Mucosa of stomach (tissue), 1 donor: ENCODE measurements around the gene GNG11.

ENCODE experiments used
- H3K27me3 ChIP-seq: one replicate; pipeline ENCODE4 v1.7.0; 2013; ENCODE audit warnings: mild to moderate bottlenecking, low read length; ENCODE audit not compliant: control insufficient read depth, insufficient read depth
- H3K36me3 ChIP-seq: one replicate; pipeline ENCODE4 v1.7.0; 2013; ENCODE audit warnings: low read length; ENCODE audit not compliant: control insufficient read depth, insufficient read depth
- H3K4me1 ChIP-seq: one replicate; pipeline ENCODE4 v1.7.0; 2013; ENCODE audit warnings: mild to moderate bottlenecking, low read length; ENCODE audit not compliant: control insufficient read depth, insufficient read depth
- H3K4me3 ChIP-seq: one replicate; pipeline ENCODE4 v1.7.0; 2013; ENCODE audit warnings: low read length
- H3K9ac ChIP-seq: one replicate; pipeline ENCODE4 v1.7.0; 2013; ENCODE audit warnings: mild to moderate bottlenecking, low read length, moderate library complexity
- H3K9me3 ChIP-seq: one replicate; pipeline ENCODE4 v1.7.0; 2013; ENCODE audit warnings: mild to moderate bottlenecking, low read length, moderate library complexity; ENCODE audit not compliant: control insufficient read depth
- donor health status: Pancreatic carcinoma.

The GNG11 gene

GRCh38 chr7:93937818-93938217 lies 16.3 kb downstream of the GNG11 start:
- Histone ChIP-seq H3K4me3 (no peak overlapping the region), H3K36me3 (no peaks in the 10 kb centered on the region), H3K27me3 (no peaks in the 10 kb centered on the region), H3K4me1 (no peaks in the 10 kb centered on the region), H3K9me3 (no peaks in the 10 kb centered on the region), H3K9ac (no peak overlapping the region)

GRCh38 chr7:93938293-93938692 lies 16.8 kb downstream of the GNG11 start:
- Histone ChIP-seq H3K36me3 (no peaks in the 10 kb centered on the region), H3K4me3 (no peak overlapping the region), H3K9ac (no peak overlapping the region), H3K27me3 (no peaks in the 10 kb centered on the region), H3K9me3 (no peaks in the 10 kb centered on the region), H3K4me1 (no peaks in the 10 kb centered on the region)

- Histone ChIP-seq H3K9ac (no peak overlapping the region), H3K36me3 (no peaks in the 10 kb centered on the region), H3K4me3 (no peak overlapping the region), H3K4me1 (no peaks in the 10 kb centered on the region), H3K9me3 (no peaks in the 10 kb centered on the region), H3K27me3 (no peaks in the 10 kb centered on the region)
These were observed 20.4 kb downstream of the GNG11 start for GRCh38 chr7:93941945-93942344.

GRCh38 chr7:93943816-93944540 lies 22.4 kb downstream of the GNG11 start:
- Histone ChIP-seq H3K36me3 (no peaks in the 10 kb centered on the region), H3K27me3 (no peaks in the 10 kb centered on the region), H3K4me3 (no peak overlapping the region), H3K9ac (no peak overlapping the region), H3K9me3 (no peaks in the 10 kb centered on the region), H3K4me1 (no peaks in the 10 kb centered on the region)

GRCh38 chr7:93944673-93945072 lies 23.1 kb downstream of the GNG11 start:
- H3K27me3 ChIP-seq = no peaks in the 10 kb centered on the region
- H3K36me3 ChIP-seq = no peaks in the 10 kb centered on the region
- no peak overlapping the region for H3K9ac ChIP-seq
- H3K4me1 ChIP-seq = no peaks in the 10 kb centered on the region
- H3K4me3 ChIP-seq = no peak overlapping the region
- no peaks in the 10 kb centered on the region for H3K9me3 ChIP-seq

- H3K27me3 ChIP-seq = no peaks in the 10 kb centered on the region
- H3K36me3 ChIP-seq = no peaks in the 10 kb centered on the region
- H3K9me3 ChIP-seq = no peaks in the 10 kb centered on the region
- no peaks in the 10 kb centered on the region for H3K4me1 ChIP-seq
- no peak overlapping the region for H3K9ac ChIP-seq
- H3K4me3 ChIP-seq = no peak overlapping the region
These were observed 23.5 kb downstream of the GNG11 start for GRCh38 chr7:93945083-93945482.

- no peaks in the 10 kb centered on the region for H3K4me1 ChIP-seq
- no peaks in the 10 kb centered on the region for H3K9me3 ChIP-seq
- H3K27me3 ChIP-seq = no peaks in the 10 kb centered on the region
- no peak overlapping the region for H3K4me3 ChIP-seq
- H3K9ac ChIP-seq = no peak overlapping the region
- H3K36me3 ChIP-seq = no peaks in the 10 kb centered on the region
These were observed 24.4 kb downstream of the GNG11 start for GRCh38 chr7:93945756-93946535.

GRCh38 chr7:93948106-93948505 lies 26.6 kb downstream of the GNG11 start:
- H3K9me3 ChIP-seq = no peaks in the 10 kb centered on the region
- H3K27me3 ChIP-seq = no peaks in the 10 kb centered on the region
- no peak overlapping the region for H3K9ac ChIP-seq
- H3K4me1 ChIP-seq = no peaks in the 10 kb centered on the region
- no peak overlapping the region for H3K4me3 ChIP-seq
- no peaks in the 10 kb centered on the region for H3K36me3 ChIP-seq

- Histone ChIP-seq H3K4me1 (no peaks in the 10 kb centered on the region), H3K9me3 (no peaks in the 10 kb centered on the region), H3K4me3 (no peak overlapping the region), H3K27me3 (no peaks in the 10 kb centered on the region), H3K9ac (no peak overlapping the region), H3K36me3 (no peaks in the 10 kb centered on the region)
These were observed 27.3 kb downstream of the GNG11 start for GRCh38 chr7:93948873-93949272.

GRCh38 chr7:93949423-93949822 lies 27.9 kb downstream of the GNG11 start:
- Histone ChIP-seq H3K27me3 (no peaks in the 10 kb centered on the region), H3K4me1 (no peaks in the 10 kb centered on the region), H3K4me3 (no peak overlapping the region), H3K9me3 (no peaks in the 10 kb centered on the region), H3K36me3 (no peaks in the 10 kb centered on the region), H3K9ac (no peak overlapping the region)

GRCh38 chr7:93955304-93955703 lies 33.8 kb downstream of the GNG11 start:
- Histone ChIP-seq H3K27me3 (no peaks in the 10 kb centered on the region), H3K4me1 (no peaks in the 10 kb centered on the region), H3K9me3 (no peaks in the 10 kb centered on the region), H3K4me3 (no peak overlapping the region), H3K36me3 (no peaks in the 10 kb centered on the region), H3K9ac (no peak overlapping the region)

- H3K4me3 ChIP-seq = no peak overlapping the region
- no peaks in the 10 kb centered on the region for H3K4me1 ChIP-seq
- H3K27me3 ChIP-seq = no peaks in the 10 kb centered on the region
- no peaks in the 10 kb centered on the region for H3K9me3 ChIP-seq
- no peaks in the 10 kb centered on the region for H3K36me3 ChIP-seq
- no peak overlapping the region for H3K9ac ChIP-seq
These were observed 36.2 kb downstream of the GNG11 start for GRCh38 chr7:93957767-93958166.
